HCT116 (cell line): ENCODE data around the gene TLR5. TPM values are rescaled to one million over a fixed set of nuclear protein-coding genes. Genes with fewer than 3 reads are reported as not detected.

Source experiments
- ATAC-seq: fragments of 200-7000 bp; cut with Tn5 transposase; 2 replicates; pipeline ENCODE4 v1.9.1; 2020; ENCODE audit warnings: mild to moderate bottlenecking, moderate library complexity
- BruUV-seq: library from RNA; stranded (reverse); fragments of 400-500 nt; replicated peaks from 2 replicates; lab custom pipeline; 2021; lab: Mats Ljungman, UMichigan
- CTCF ChIA-PET: fragments of 300-600 bp; sonication (Branson Sonifier 250); formaldehyde crosslinking; loops from one replicate; lab custom pipeline; 2021; ENCODE audit warnings: antibody characterized with exemption; lab: Charles Lee
- POLR2A ChIA-PET: fragments of 300-600, 350-600 bp; sonication (Branson Sonifier 250); formaldehyde crosslinking; loops from one replicate; lab custom pipeline; 2021; ENCODE audit warnings: antibody characterized with exemption; lab: Charles Lee
- RAD21 ChIA-PET, 2 experiments: fragments of 300-600 bp; sonication (Branson Sonifier 250); formaldehyde crosslinking; loops; one replicate each; lab custom pipeline; 2023; ENCODE audit warnings: low total read pairs in 2 of 2; ENCODE audit not compliant: uncharacterized antibody in 2 of 2, unreplicated experiment in 2 of 2, low non-redundant PET in 1 of 2; lab: Charles Lee
- DNase-seq: peaks from one replicate; pipeline ENCODE4 v3.0.0-alpha.2; 2010; ENCODE audit warnings: low read depth, low spot score
- H2AFZ ChIP-seq: fragments of 200-600 bp; shearing (Covaris generic), sonication (generic); 2 replicates; pipeline ENCODE4 v1.6.1; 2017; ENCODE audit warnings: low read depth, mixed run types, mixed read lengths, antibody characterized with exemption, low read length; ENCODE audit not compliant: poor library complexity, severe bottlenecking
- H3K27ac ChIP-seq: 2 replicates; pipeline ENCODE4 v1.5.1; 2012; ENCODE audit warnings: low read depth, low read length
- H3K27me3 ChIP-seq: fragments of 200-600 bp; sonication (generic); 2 replicates; pipeline ENCODE4 v1.6.1; 2016; ENCODE audit warnings: mixed run types, low read length, mixed read lengths; ENCODE audit not compliant: insufficient read depth
- H3K36me3 ChIP-seq, 2 experiments: fragments of 200-500 bp in 1 of 2; fragments of 200-600 bp in 1 of 2; sonication (Bioruptor generic) in 1 of 2; sonication (generic) in 1 of 2; 2 replicates each; pipeline versions ENCODE4 v1.5.1 to v1.6.1; 2014 to 2016; ENCODE audit warnings: low read length in 2 of 2, inconsistent platforms in 1 of 2, mixed read lengths in 1 of 2, mixed run types in 1 of 2; ENCODE audit not compliant: insufficient read depth in 2 of 2, control insufficient read depth in 1 of 2
- H3K4me1 ChIP-seq, 2 experiments: fragments of 200-600 bp in 1 of 2; sonication (generic) in 1 of 2; 2 replicates each; pipeline versions ENCODE4 v1.5.1 to v1.6.1; 2012 to 2017; ENCODE audit warnings: low read length in 2 of 2, inconsistent platforms in 1 of 2, mild to moderate bottlenecking in 1 of 2, mixed read lengths in 1 of 2, mixed run types in 1 of 2, moderate library complexity in 1 of 2; ENCODE audit not compliant: insufficient read depth in 2 of 2, control insufficient read depth in 1 of 2
- H3K4me2 ChIP-seq: fragments of 200-600 bp; sonication (generic); 2 replicates; pipeline ENCODE4 v1.6.1; 2017; ENCODE audit warnings: mixed run types, low read length, mixed read lengths
- H3K4me3 ChIP-seq, 2 experiments: fragments of 200-600 bp in 1 of 2; sonication (generic) in 1 of 2; replicated peaks in 1 of 2; 2 replicates each; pipeline ENCODE4 v1.5.1; 2011 to 2016; ENCODE audit warnings: low read length in 2 of 2, control low read depth in 1 of 2, low read depth in 1 of 2, mild to moderate bottlenecking in 1 of 2, mixed read lengths in 1 of 2, mixed run types in 1 of 2
- H3K79me2 ChIP-seq: fragments of 200-600 bp; sonication (generic); 2 replicates; pipeline ENCODE4 v1.6.1; 2017; ENCODE audit warnings: mild to moderate bottlenecking, mixed run types, low read length, moderate library complexity, mixed read lengths; ENCODE audit not compliant: insufficient read depth
- H3K9ac ChIP-seq: fragments of 200-600 bp; sonication (generic); 2 replicates; pipeline ENCODE4 v1.6.1; 2016; ENCODE audit warnings: low read length, mixed read lengths
- H3K9me2 ChIP-seq: fragments of 200-600 bp; sonication (generic), shearing (Covaris generic); 2 replicates; pipeline ENCODE4 v1.6.1; 2017; ENCODE audit warnings: mixed run types, mild to moderate bottlenecking, moderate library complexity; ENCODE audit not compliant: insufficient read depth
- H3K9me3 ChIP-seq, 2 experiments: fragments of 200-500 bp in 1 of 2; fragments of 200-600 bp in 1 of 2; sonication (Bioruptor generic) in 1 of 2; sonication (generic) in 1 of 2; 2 replicates each; pipeline ENCODE4 v1.6.1; 2014 to 2017; ENCODE audit warnings: low read length in 2 of 2, mixed read lengths in 2 of 2, inconsistent platforms in 1 of 2, low read depth in 1 of 2, mild to moderate bottlenecking in 1 of 2, mixed run types in 1 of 2, moderate library complexity in 1 of 2; ENCODE audit not compliant: control insufficient read depth in 1 of 2, insufficient read depth in 1 of 2
- H4K20me1 ChIP-seq: fragments of 200-600 bp; sonication (generic), shearing (Covaris generic); 2 replicates; pipeline ENCODE4 v1.6.1; 2017; ENCODE audit warnings: mixed run types, mild to moderate bottlenecking, moderate library complexity; ENCODE audit not compliant: insufficient read depth
- CBX3 ChIP-seq: IDR thresholded peaks from 2 replicates; pipeline ENCODE4 v1.6.1; 2012; ENCODE audit warnings: low read depth
- CEBPB ChIP-seq: IDR thresholded peaks from 2 replicates; pipeline ENCODE4 v1.6.1; 2012; ENCODE audit warnings: low read depth
- EGR1 ChIP-seq: IDR thresholded peaks from 2 replicates; pipeline ENCODE4 v1.6.1; 2012; ENCODE audit warnings: low read depth
- ELF1 ChIP-seq: IDR thresholded peaks from 2 replicates; pipeline ENCODE4 v1.6.1; 2012; ENCODE audit warnings: low read depth, borderline replicate concordance
- EZH2 ChIP-seq: fragments of 200-600 bp; sonication (generic); IDR thresholded peaks from 2 replicates; pipeline ENCODE4 v1.6.1; 2017; ENCODE audit warnings: antibody characterized with exemption, mixed run types
- EZH2phosphoT487 ChIP-seq: fragments of 200-600 bp; IDR thresholded peaks from 2 replicates; pipeline ENCODE4 v1.6.1; 2018; ENCODE audit warnings: antibody characterized with exemption, borderline replicate concordance
- FOSL1 ChIP-seq: IDR thresholded peaks from 2 replicates; pipeline ENCODE4 v1.6.1; 2012; ENCODE audit warnings: low read depth
- JUND ChIP-seq: IDR thresholded peaks from 2 replicates; pipeline ENCODE4 v1.6.1; 2012
- POLR2A ChIP-seq: IDR thresholded peaks from 2 replicates; pipeline ENCODE4 v1.7.0; 2011; ENCODE audit warnings: borderline replicate concordance; ENCODE audit not compliant: insufficient read depth, insufficient read length; ENCODE audit errors: extremely low read depth
- POLR2AphosphoS5 ChIP-seq: IDR thresholded peaks from 2 replicates; pipeline ENCODE4 v1.6.1; 2011; ENCODE audit warnings: mild to moderate bottlenecking, low read depth, low read length, moderate library complexity
- SIN3A ChIP-seq: IDR thresholded peaks from 2 replicates; pipeline ENCODE4 v1.6.1; 2012; ENCODE audit warnings: low read depth
- SP1 ChIP-seq: IDR thresholded peaks from 2 replicates; pipeline ENCODE4 v1.6.1; 2012; ENCODE audit warnings: low read depth
- SRF ChIP-seq: IDR thresholded peaks from 2 replicates; pipeline ENCODE4 v1.6.1; 2012; ENCODE audit warnings: low read depth
- YY1 ChIP-seq: IDR thresholded peaks from 2 replicates; pipeline ENCODE4 v1.6.1; 2011; ENCODE audit warnings: low read length, low read depth, moderate library complexity, mild to moderate bottlenecking; ENCODE audit not compliant: insufficient replicate concordance; ENCODE audit errors: extremely low read depth
- ZFX ChIP-seq: fragments of 450-650 bp; IDR thresholded peaks from 2 replicates; pipeline ENCODE4 v1.6.1; 2017
- ZNF274 ChIP-seq: fragments of 200-500 bp; sonication (Bioruptor generic); IDR thresholded peaks from 2 replicates; pipeline ENCODE4 v1.6.1; 2014; ENCODE audit warnings: mild to moderate bottlenecking, low read depth, low read length, inconsistent platforms
- intact Hi-C: fragments of 100-400 bp; cut with micrococcal nuclease; formaldehyde crosslinking; loops from 2 replicates; pipeline ENCODE4 v1.10.0; 2022
- total RNA-seq: library from RNA; stranded (reverse); gene quantifications from one replicate; pipeline ENCODE4 v1.2.1, GENCODE V29; 2021; ENCODE audit not compliant: unreplicated experiment
- TF ChIP-seq, protein P1 (sequence below): IDR thresholded peaks from 2 replicates; pipeline ENCODE4 v1.6.1; 2012
- TF ChIP-seq, protein P2 (sequence below), 3 experiments: fragments of 200-600 bp in 1 of 3; sonication (generic) in 1 of 3; IDR thresholded peaks in 2 of 3; conservative IDR thresholded peaks in 1 of 3; 2 replicates each; pipeline ENCODE4 v1.5.1; 2012 to 2017; ENCODE audit warnings: low read depth in 2 of 3, low read length in 2 of 3, antibody characterized with exemption in 1 of 3, borderline replicate concordance in 1 of 3, control low read depth in 1 of 3, mild to moderate bottlenecking in 1 of 3, mixed read lengths in 1 of 3, mixed run types in 1 of 3, moderate library complexity in 1 of 3; ENCODE audit not compliant: insufficient read depth in 1 of 3

TLR5 gene
- total RNA-seq, 1 experiment from 2014 or later, result 1.2 TPM

DNA sequence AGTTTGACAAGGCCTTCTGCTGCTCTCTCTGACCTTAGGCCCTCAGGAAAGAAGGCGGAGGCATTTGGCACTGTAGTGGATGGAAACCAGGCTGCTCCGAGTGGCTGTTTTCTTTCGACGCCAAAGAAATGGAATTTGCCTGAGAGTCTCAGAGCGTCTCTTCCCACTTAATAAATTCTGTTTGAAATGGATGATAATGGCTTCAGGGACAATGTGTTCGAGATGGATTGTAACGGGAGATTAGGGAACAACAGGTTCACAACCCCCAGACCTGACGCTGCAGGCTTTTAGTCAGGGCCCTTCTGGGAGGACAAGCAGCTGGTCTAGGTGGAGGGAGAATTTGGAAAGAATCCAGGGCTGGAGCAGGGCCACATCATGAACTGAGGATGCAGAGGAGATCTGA is 58.6 kb downstream of the TLR5 start:
- Histone ChIP-seq H3K79me2 (no peaks in the 10 kb centered on the region), H4K20me1 (no peaks in the 10 kb centered on the region), H3K36me3 (no peaks in the 10 kb centered on the region), H3K9me2 (no peaks in the 10 kb centered on the region), H3K9ac (no peak overlapping the region), H2AFZ (no peak overlapping the region), H3K27ac (no peak overlapping the region), H3K4me3 (no peak overlapping the region), H3K4me1 (peaks cover 0 to 5% of the 10 kb centered on the region in 2 experiments; a peak in 2 of 4 replicates), H3K27me3 (no peaks in the 10 kb centered on the region), H3K4me2 (no peak overlapping the region), H3K9me3 (no peaks in the 10 kb centered on the region)
- ChIA-PET POLR2A (no interaction called here), CTCF (no interaction called here), RAD21 (no interaction called here)
- DNase-seq (no peak), ATAC-seq (no peak)
- BruUV-seq, result no TSS peak
- TF ChIP-seq CEBPB, result no peak
- TF ChIP-seq JUND, result no peak
- no peak for TF ChIP-seq ELF1
- TF ChIP-seq SIN3A, result no peak
- TF ChIP-seq POLR2A, result no peak
- TF ChIP-seq, protein P1, sequence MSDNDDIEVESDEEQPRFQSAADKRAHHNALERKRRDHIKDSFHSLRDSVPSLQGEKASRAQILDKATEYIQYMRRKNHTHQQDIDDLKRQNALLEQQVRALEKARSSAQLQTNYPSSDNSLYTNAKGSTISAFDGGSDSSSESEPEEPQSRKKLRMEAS, result no peak
- TF ChIP-seq FOSL1, result no peak
- intact Hi-C loops, result loop anchor here (5.0 kb wide), 1 partner anchor 598 kb away; no protein-coding TSS in a partner anchor

DNA sequence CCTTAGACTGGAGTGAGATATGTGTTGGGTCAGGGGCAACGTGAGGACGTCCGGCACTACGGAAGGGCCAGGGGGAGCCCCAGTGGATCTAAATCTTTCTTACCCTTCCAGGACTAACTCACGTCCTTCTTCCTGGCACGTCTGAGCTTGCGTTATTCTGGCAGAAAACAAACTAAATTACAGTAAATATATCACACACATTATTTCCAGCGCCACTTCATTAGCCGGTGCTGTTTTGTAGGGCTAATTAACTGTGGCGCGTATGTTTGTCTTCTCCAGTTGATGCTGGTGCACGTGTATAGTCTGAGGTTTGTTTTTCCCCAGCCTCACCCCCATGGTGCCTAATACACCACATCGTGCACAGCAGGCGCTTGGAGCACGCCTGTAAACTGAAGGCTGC is 59.2 kb downstream of the TLR5 start:
- ATAC-seq (no peak), DNase-seq (no peak)
- H3K9me3 ChIP-seq, result no peaks in the 10 kb centered on the region
- H3K36me3 ChIP-seq, result no peaks in the 10 kb centered on the region
- CTCF ChIA-PET, result no interaction called here
- no TSS peak for BruUV-seq
- H3K9me2 ChIP-seq, result no peaks in the 10 kb centered on the region
- no peaks in the 10 kb centered on the region for H3K27me3 ChIP-seq
- intact Hi-C loops, result loop anchor here (5.0 kb wide), 1 partner anchor 598 kb away; no protein-coding TSS in a partner anchor
- peaks cover 0 to 5% of the 10 kb centered on the region in 2 experiments; a peak in 2 of 4 replicates for H3K4me1 ChIP-seq
- RAD21 ChIA-PET, result no interaction called here
- H3K27ac ChIP-seq, result no peak overlapping the region
- no peak overlapping the region for H3K9ac ChIP-seq
- no peak overlapping the region for H3K4me2 ChIP-seq
- H3K4me3 ChIP-seq, result no peak overlapping the region
- no peaks in the 10 kb centered on the region for H3K79me2 ChIP-seq
- POLR2A ChIA-PET, result no interaction called here
- H2AFZ ChIP-seq, result no peak overlapping the region
- H4K20me1 ChIP-seq, result no peaks in the 10 kb centered on the region
- TF ChIP-seq, protein P2, sequence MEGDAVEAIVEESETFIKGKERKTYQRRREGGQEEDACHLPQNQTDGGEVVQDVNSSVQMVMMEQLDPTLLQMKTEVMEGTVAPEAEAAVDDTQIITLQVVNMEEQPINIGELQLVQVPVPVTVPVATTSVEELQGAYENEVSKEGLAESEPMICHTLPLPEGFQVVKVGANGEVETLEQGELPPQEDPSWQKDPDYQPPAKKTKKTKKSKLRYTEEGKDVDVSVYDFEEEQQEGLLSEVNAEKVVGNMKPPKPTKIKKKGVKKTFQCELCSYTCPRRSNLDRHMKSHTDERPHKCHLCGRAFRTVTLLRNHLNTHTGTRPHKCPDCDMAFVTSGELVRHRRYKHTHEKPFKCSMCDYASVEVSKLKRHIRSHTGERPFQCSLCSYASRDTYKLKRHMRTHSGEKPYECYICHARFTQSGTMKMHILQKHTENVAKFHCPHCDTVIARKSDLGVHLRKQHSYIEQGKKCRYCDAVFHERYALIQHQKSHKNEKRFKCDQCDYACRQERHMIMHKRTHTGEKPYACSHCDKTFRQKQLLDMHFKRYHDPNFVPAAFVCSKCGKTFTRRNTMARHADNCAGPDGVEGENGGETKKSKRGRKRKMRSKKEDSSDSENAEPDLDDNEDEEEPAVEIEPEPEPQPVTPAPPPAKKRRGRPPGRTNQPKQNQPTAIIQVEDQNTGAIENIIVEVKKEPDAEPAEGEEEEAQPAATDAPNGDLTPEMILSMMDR (IDR thresholded peaks at IDR 0.05 in 2 of 3, conservative IDR thresholded peaks at IDR 0.05 in 1 of 3; ENCODE audit: borderline replicate concordance in 1 of 3, insufficient read depth in 1 of 3, low read depth in 2 of 3, low read length in 2 of 3), result no peak
- TF ChIP-seq EGR1, result no peak
- no peak for TF ChIP-seq ZFX
- no peak for TF ChIP-seq POLR2AphosphoS5
- TF ChIP-seq EZH2, result no peak
- TF ChIP-seq EZH2phosphoT487, result no peak
- no peak for TF ChIP-seq ZNF274
- no peak for TF ChIP-seq CEBPB
- TF ChIP-seq JUND, result no peak
- no peak for TF ChIP-seq SIN3A
- no peak for TF ChIP-seq SRF
- no peak for TF ChIP-seq CBX3
- no peak for TF ChIP-seq ELF1
- no peak for TF ChIP-seq POLR2A
- TF ChIP-seq YY1, result no peak
- no peak for TF ChIP-seq SP1
